GM19455 (cell line): Measurements from ENCODE around the gene OVAAL.
"Not testable (repeated sequence)": the region's sequence is repeated elsewhere in the genome, so short reads cannot be mapped to it uniquely, and the experiment has no call there.

Experiments
- ATAC-seq: cut with Tn5 transposase; IDR thresholded peaks from one replicate; pipeline ENCODE4 v1.9.1; 2021; ENCODE audit not compliant: unreplicated experiment

The OVAAL gene

GRCh38 chr1:180540697-180541594, 17.8 kb upstream of the OVAAL start:
- ATAC-seq: no peak

- no peak for ATAC-seq
These were observed 16.5 kb upstream of the OVAAL start for GRCh38 chr1:180542113-180542837.

GRCh38 chr1:180542838-180543145, 16.0 kb upstream of the OVAAL start:
- no peak for ATAC-seq

- ATAC-seq: no peak
These were observed 14.7 kb upstream of the OVAAL start for GRCh38 chr1:180544050-180544449.

GRCh38 chr1:180545991-180546390, 12.8 kb upstream of the OVAAL start:
- ATAC-seq: no peak

- no peak for ATAC-seq
These were observed 10.0 kb upstream of the OVAAL start for GRCh38 chr1:180548686-180549317.

GRCh38 chr1:180549770-180550169, 9.0 kb upstream of the OVAAL start:
- ATAC-seq: not testable (repeated sequence)

- no peak for ATAC-seq
These were observed 8.5 kb upstream of the OVAAL start for GRCh38 chr1:180550241-180550640.

GRCh38 chr1:180551997-180552396, 6.8 kb upstream of the OVAAL start:
- ATAC-seq: no peak

- not testable (repeated sequence) for ATAC-seq
These were observed 5.7 kb upstream of the OVAAL start for GRCh38 chr1:180553046-180553445.

- no peak for ATAC-seq
These were observed 3.4 kb upstream of the OVAAL start for GRCh38 chr1:180555411-180555810.

GRCh38 chr1:180560200-180560867, 1.6 kb downstream of the OVAAL start:
- ATAC-seq: no peak

GRCh38 chr1:180560868-180561600, 2.3 kb downstream of the OVAAL start:
- no peak for ATAC-seq

- no peak for ATAC-seq
These were observed 3.9 kb downstream of the OVAAL start for GRCh38 chr1:180562640-180563025.

GRCh38 chr1:180563026-180563827, 4.5 kb downstream of the OVAAL start:
- ATAC-seq: no peak

- ATAC-seq: no peak
These were observed 6.5 kb downstream of the OVAAL start for GRCh38 chr1:180565121-180565871.

GRCh38 chr1:180566026-180566425, 7.3 kb downstream of the OVAAL start:
- ATAC-seq: no peak

GRCh38 chr1:180566495-180566894, 7.7 kb downstream of the OVAAL start:
- no peak for ATAC-seq

GRCh38 chr1:180567654-180568053, 8.9 kb downstream of the OVAAL start:
- ATAC-seq: no peak
